Keratinocyte (primary cell): ENCODE results near the gene KIAA1958. TPM values are rescaled to one million over a fixed set of nuclear protein-coding genes. Genes with fewer than 3 reads are reported as not detected.
A peak's percentile ranks its signal among the peaks of the same experiment; 100 is the strongest.

Experiments
- DNase-seq: peaks from one replicate; pipeline ENCODE4 v3.0.0-alpha.2; 2011; ENCODE audit warnings: low read depth, missing footprints, low spot score
- FAIRE-seq: peaks from 2 replicates; lab custom pipeline; 2011; peaks lifted over from hg19 to GRCh38; lab: Jason Lieb, UNC
- H2AFZ ChIP-seq: 2 replicates; pipeline ENCODE4 v1.6.0; 2012; ENCODE audit warnings: low read length, control low read depth, inconsistent platforms; ENCODE audit not compliant: control insufficient read depth
- H3K27ac ChIP-seq: 2 replicates; pipeline ENCODE4 v1.5.1; 2011; ENCODE audit warnings: low read length; ENCODE audit not compliant: control insufficient read depth, insufficient read depth
- H3K27me3 ChIP-seq: 3 replicates; pipeline ENCODE4 v1.6.0; 2011; ENCODE audit warnings: low read length; ENCODE audit not compliant: control insufficient read depth, insufficient read depth; ENCODE audit errors: extremely low read depth
- H3K36me3 ChIP-seq, 2 experiments: 2 replicates in 1 of 2; 3 replicates in 1 of 2; pipeline ENCODE4 v1.5.1; 2011; ENCODE audit warnings: low read length in 2 of 2, mild to moderate bottlenecking in 1 of 2; ENCODE audit not compliant: control insufficient read depth in 2 of 2, insufficient read depth in 2 of 2; ENCODE audit errors: extremely low read depth in 1 of 2
- H3K4me1 ChIP-seq: 3 replicates; pipeline ENCODE4 v1.5.1; 2011; ENCODE audit warnings: low read length; ENCODE audit not compliant: control insufficient read depth, insufficient read depth; ENCODE audit errors: extremely low read depth
- H3K4me2 ChIP-seq: 3 replicates; pipeline ENCODE4 v1.6.0; 2011; ENCODE audit warnings: low read depth, low read length; ENCODE audit not compliant: control insufficient read depth, insufficient read depth; ENCODE audit errors: extremely low read depth
- H3K4me3 ChIP-seq, 3 experiments: fragments of 200-600 bp in 1 of 3; sonication (generic) in 1 of 3; 2 replicates in 2 of 3; 3 replicates in 1 of 3; pipeline ENCODE4 v1.5.1; 2011 to 2016; ENCODE audit warnings: low read length in 3 of 3, mild to moderate bottlenecking in 3 of 3, control low read depth in 2 of 3, inconsistent platforms in 1 of 3, low read depth in 1 of 3, mixed read lengths in 1 of 3, mixed run types in 1 of 3, moderate library complexity in 1 of 3; ENCODE audit not compliant: control insufficient read depth in 2 of 3, insufficient read depth in 2 of 3; ENCODE audit errors: extremely low read depth in 1 of 3
- H3K79me2 ChIP-seq: 2 replicates; pipeline ENCODE4 v1.6.0; 2012; ENCODE audit warnings: low read length; ENCODE audit not compliant: control insufficient read depth, insufficient read depth
- H3K9ac ChIP-seq: 3 replicates; pipeline ENCODE4 v1.6.0; 2011; ENCODE audit warnings: low read length; ENCODE audit not compliant: control insufficient read depth, insufficient read depth; ENCODE audit errors: extremely low read depth
- H3K9me1 ChIP-seq: 3 replicates; pipeline ENCODE4 v1.6.0; 2011; ENCODE audit warnings: low read length; ENCODE audit not compliant: control insufficient read depth, insufficient read depth; ENCODE audit errors: extremely low read depth
- H3K9me3 ChIP-seq: 2 replicates; pipeline ENCODE4 v1.5.1; 2012; ENCODE audit warnings: low read depth, low read length; ENCODE audit not compliant: control insufficient read depth
- H4K20me1 ChIP-seq: 3 replicates; pipeline ENCODE4 v1.6.0; 2011; ENCODE audit warnings: low read length; ENCODE audit not compliant: control insufficient read depth, insufficient read depth; ENCODE audit errors: extremely low read depth
- EZH2 ChIP-seq: IDR thresholded peaks from one replicate; pipeline ENCODE4 v1.6.1; 2012; ENCODE audit warnings: inconsistent platforms, mild to moderate bottlenecking, low read length, moderate library complexity
- dilution Hi-C: fragments of 300-500 bp; cut with MboI; formaldehyde crosslinking; loops from one replicate; pipeline ENCODE4 v1.7.0; 2020; ENCODE audit warnings: low sequenced_read_pairs; ENCODE audit not compliant: extremely low pct_ligation_motif_present
- polyA plus RNA-seq, 5 experiments: library from polyadenylated mRNA; depleted of rRNA in 3 of 5; stranded (reverse) in 3 of 5; stranded (forward) in 1 of 5; unstranded in 1 of 5; fragments of >200 nt; gene quantifications; 1 replicate in 1 of 5; 2 replicates in 3 of 5; 3 replicates in 1 of 5; pipeline versions ENCODE4 v1.2.1 to v1.2.3, GENCODE V29; 2011 to 2012; ENCODE audit warnings: missing spikeins in 2 of 5, low read depth in 1 of 5, low replicate concordance in 1 of 5
- TF ChIP-seq, protein P1 (sequence below), 3 experiments: IDR thresholded peaks in 1 of 3; conservative IDR thresholded peaks in 1 of 3; optimal IDR thresholded peaks in 1 of 3; 2 replicates in 2 of 3; 3 replicates in 1 of 3; pipeline versions ENCODE3 to v1.5.1; 2011; ENCODE audit warnings: low read length in 3 of 3, mild to moderate bottlenecking in 3 of 3, moderate library complexity in 2 of 3, control low read depth in 1 of 3, inconsistent platforms in 1 of 3; ENCODE audit not compliant: insufficient read depth in 2 of 3; ENCODE audit errors: extremely low read depth in 1 of 3

The KIAA1958 gene
- polyA plus RNA-seq, 1 donor (not counting 4 experiments of a cell fraction or from before 2014, with no cell fraction given), result 0.84 TPM

DNA sequence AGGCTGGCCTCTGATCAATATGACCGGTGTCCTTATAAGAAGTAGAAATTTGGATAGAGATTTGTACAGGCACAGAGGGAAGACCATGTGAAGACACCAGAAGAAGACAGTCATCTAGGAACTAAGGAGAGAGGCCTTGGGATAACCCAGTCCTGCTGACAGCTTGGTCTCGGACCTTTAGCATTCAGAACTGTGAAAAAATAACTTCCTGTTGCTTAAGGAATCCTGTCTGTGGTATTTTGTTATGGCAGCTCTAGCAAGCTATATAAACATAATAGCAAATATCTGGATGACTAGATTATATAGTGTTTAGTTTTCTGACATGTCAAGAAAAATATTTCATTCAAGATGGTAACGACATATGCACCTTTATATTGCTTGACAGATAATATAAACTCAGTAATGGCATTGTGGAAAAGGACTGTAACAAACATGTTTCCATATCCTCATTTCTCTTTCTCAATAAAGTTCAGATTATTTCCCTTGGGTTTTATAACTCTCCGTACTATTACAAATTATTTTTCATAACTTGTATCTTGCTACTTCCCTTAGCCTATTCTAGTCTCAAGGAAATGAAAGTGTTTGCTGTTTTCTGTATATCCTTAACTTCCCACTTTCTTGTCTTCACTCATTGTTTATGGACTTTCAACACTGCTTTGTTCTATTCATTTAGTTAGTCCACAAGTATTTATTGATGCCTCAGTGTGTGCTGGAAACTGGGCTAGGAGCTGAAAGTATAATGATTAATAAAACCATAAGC lies 62.4 kb downstream of the KIAA1958 start:
- no peak for FAIRE-seq

DNA sequence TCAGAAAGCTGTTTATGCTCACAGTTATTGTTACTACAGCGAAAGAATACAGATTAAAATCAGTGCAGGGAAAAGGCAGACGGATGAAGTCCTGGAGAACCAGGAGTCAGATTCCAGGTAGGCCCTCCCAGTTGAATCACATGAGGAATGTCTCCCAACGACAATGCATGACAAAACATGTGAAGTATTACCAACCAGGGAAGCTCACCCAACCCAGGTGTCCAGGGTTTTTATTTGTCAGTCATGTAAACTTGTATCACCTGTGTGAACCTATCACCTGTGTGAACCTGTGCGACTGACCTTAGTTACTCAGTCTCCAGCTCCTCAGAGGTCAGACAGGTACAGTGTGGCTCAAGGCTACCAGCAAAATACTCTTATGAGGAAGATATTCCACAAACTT lies 63.9 kb downstream of the KIAA1958 start:
- H3K9me1 ChIP-seq, result no peaks in the 10 kb centered on the region
- H3K27me3 ChIP-seq, result no peaks in the 10 kb centered on the region
- peak overlapping the region; percentile 53 for H3K4me2 ChIP-seq
- H3K36me3 ChIP-seq, result no peaks in the 10 kb centered on the region
- H3K9ac ChIP-seq, result no peak overlapping the region
- H3K27ac ChIP-seq, result peak overlapping the region; percentile 54
- DNase-seq (no peak), FAIRE-seq (peak; percentile 97)
- TF ChIP-seq, protein P1, sequence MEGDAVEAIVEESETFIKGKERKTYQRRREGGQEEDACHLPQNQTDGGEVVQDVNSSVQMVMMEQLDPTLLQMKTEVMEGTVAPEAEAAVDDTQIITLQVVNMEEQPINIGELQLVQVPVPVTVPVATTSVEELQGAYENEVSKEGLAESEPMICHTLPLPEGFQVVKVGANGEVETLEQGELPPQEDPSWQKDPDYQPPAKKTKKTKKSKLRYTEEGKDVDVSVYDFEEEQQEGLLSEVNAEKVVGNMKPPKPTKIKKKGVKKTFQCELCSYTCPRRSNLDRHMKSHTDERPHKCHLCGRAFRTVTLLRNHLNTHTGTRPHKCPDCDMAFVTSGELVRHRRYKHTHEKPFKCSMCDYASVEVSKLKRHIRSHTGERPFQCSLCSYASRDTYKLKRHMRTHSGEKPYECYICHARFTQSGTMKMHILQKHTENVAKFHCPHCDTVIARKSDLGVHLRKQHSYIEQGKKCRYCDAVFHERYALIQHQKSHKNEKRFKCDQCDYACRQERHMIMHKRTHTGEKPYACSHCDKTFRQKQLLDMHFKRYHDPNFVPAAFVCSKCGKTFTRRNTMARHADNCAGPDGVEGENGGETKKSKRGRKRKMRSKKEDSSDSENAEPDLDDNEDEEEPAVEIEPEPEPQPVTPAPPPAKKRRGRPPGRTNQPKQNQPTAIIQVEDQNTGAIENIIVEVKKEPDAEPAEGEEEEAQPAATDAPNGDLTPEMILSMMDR (optimal IDR thresholded peaks at IDR 0.05 in 1 of 3, IDR thresholded peaks at IDR 0.05 in 1 of 3, conservative IDR thresholded peaks at IDR 0.05 in 1 of 3; ENCODE audit: extremely low read depth in 1 of 3, insufficient read depth in 2 of 3, low read length in 3 of 3), result no peak
- TF ChIP-seq EZH2, result no peak
- H4K20me1 ChIP-seq, result no peaks in the 10 kb centered on the region
- peak overlapping the region; percentile 73 for H2AFZ ChIP-seq
- peak overlapping the region in 1 of 3 experiments; percentile 21 for H3K4me3 ChIP-seq
- no peaks in the 10 kb centered on the region for H3K9me3 ChIP-seq
- peaks cover 27% of the 10 kb centered on the region for H3K4me1 ChIP-seq
- dilution Hi-C loops, result no loop called here
- no peaks in the 10 kb centered on the region for H3K79me2 ChIP-seq

More for the DNA sequence above, 62.4 kb downstream of the KIAA1958 start:
- Histone ChIP-seq H3K36me3 (no peaks in the 10 kb centered on the region), H3K9me1 (no peaks in the 10 kb centered on the region), H3K9me3 (no peaks in the 10 kb centered on the region), H2AFZ (no peak overlapping the region), H3K9ac (no peak overlapping the region), H3K4me3 (no peak overlapping the region), H3K27me3 (no peaks in the 10 kb centered on the region), H3K4me2 (no peak overlapping the region), H3K4me1 (peaks cover 17% of the 10 kb centered on the region), H3K79me2 (no peaks in the 10 kb centered on the region), H3K27ac (no peak overlapping the region), H4K20me1 (no peaks in the 10 kb centered on the region)
- no peak for TF ChIP-seq EZH2
- TF ChIP-seq, protein P1 (optimal IDR thresholded peaks at IDR 0.05 in 1 of 3, IDR thresholded peaks at IDR 0.05 in 1 of 3, conservative IDR thresholded peaks at IDR 0.05 in 1 of 3; ENCODE audit: extremely low read depth in 1 of 3, insufficient read depth in 2 of 3, low read length in 3 of 3), result no peak
- dilution Hi-C loops, result no loop called here
- no peak for DNase-seq
